ENCODE data around the gene PLXND1.

- no peak for TF ChIP-seq CTCF (IDR thresholded peaks at IDR 0.05)
- TF ChIP-seq POLR2A (IDR thresholded peaks at IDR 0.05), result peak; percentile 55 to 57
- TF ChIP-seq EP300 (IDR thresholded peaks at IDR 0.05), result peak in 1 of 2 donors; percentile 80
These were observed at the start of gene PLXND1 for GRCh38 chr3:129606636-129607390.

All from tibial nerve (tissue), 4 donors.